Transverse colon (tissue), 4 donors: ENCODE results near the gene CLDN9.

Source experiments
- CTCF ChIP-seq, 5 experiments: fragments of 200-600 bp in 3 of 5; fragments of 450-650 bp in 2 of 5; sonication (generic) in 3 of 5; IDR thresholded peaks; 1 replicate in 2 of 5; 2 replicates in 3 of 5; pipeline ENCODE4 v1.5.1; 2016 to 2017; ENCODE audit warnings: antibody characterized with exemption in 5 of 5, inconsistent platforms in 3 of 5, mild to moderate bottlenecking in 2 of 5, moderate library complexity in 1 of 5
- EP300 ChIP-seq: sonication (generic); formaldehyde crosslinking; IDR thresholded peaks from one replicate; pipeline ENCODE4 v1.6.1; 2017; ENCODE audit warnings: antibody characterized with exemption, low read depth
- POLR2A ChIP-seq: fragments of 450-650 bp; IDR thresholded peaks from one replicate; pipeline ENCODE4 v1.6.1; 2016; ENCODE audit warnings: antibody characterized with exemption, mild to moderate bottlenecking, moderate library complexity
- POLR2AphosphoS5 ChIP-seq, 3 donors: sonication (generic); formaldehyde crosslinking; IDR thresholded peaks; one replicate each; pipeline ENCODE4 v1.6.1; 2016; ENCODE audit warnings: antibody characterized with exemption in 3 of 3

GRCh38 chr16:3026609-3027488, 14.1 kb downstream of the CLDN9 start:
- no peak for TF ChIP-seq POLR2A
- no peak for TF ChIP-seq CTCF (IDR thresholded peaks at IDR 0.05)
- no peak for TF ChIP-seq EP300
- TF ChIP-seq POLR2AphosphoS5 (IDR thresholded peaks at IDR 0.05) = no peak
